Adrenal gland (tissue), 5 donors: ENCODE data around the gene TMEM242.

Source experiments
- CTCF ChIP-seq, 6 experiments: fragments of 450-650 bp in 4 of 6; fragments of 200-600 bp in 2 of 6; sonication (generic) in 1 of 6; IDR thresholded peaks; 1 replicate in 5 of 6; 2 replicates in 1 of 6; pipeline versions ENCODE4 v1.5.1 to v1.8.0; 2016 to 2021; ENCODE audit warnings: antibody characterized with exemption in 6 of 6, mild to moderate bottlenecking in 2 of 6, moderate library complexity in 1 of 6
- POLR2A ChIP-seq, 2 donors: fragments of 450-650 bp; IDR thresholded peaks; one replicate each; pipeline ENCODE4 v1.6.1; 2017; ENCODE audit warnings: antibody characterized with exemption in 2 of 2, mild to moderate bottlenecking in 2 of 2, moderate library complexity in 1 of 2
- donor health status: DM: no; HTN: no; CAD: no.

GRCh38 chr6:157240059-157240959, 83.0 kb downstream of the TMEM242 start:
- no peak for TF ChIP-seq CTCF (IDR thresholded peaks at IDR 0.05)
- no peak for TF ChIP-seq POLR2A (IDR thresholded peaks at IDR 0.05)
